ENCODE results near the gene RAB9A.
A peak's percentile ranks its signal among the peaks of the same experiment; 100 is the strongest.
"Not testable (repeated sequence)": the region's sequence is repeated elsewhere in the genome, so short reads cannot be mapped to it uniquely, and the experiment has no call there.

The RAB9A gene, protein sequence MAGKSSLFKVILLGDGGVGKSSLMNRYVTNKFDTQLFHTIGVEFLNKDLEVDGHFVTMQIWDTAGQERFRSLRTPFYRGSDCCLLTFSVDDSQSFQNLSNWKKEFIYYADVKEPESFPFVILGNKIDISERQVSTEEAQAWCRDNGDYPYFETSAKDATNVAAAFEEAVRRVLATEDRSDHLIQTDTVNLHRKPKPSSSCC

DNA sequence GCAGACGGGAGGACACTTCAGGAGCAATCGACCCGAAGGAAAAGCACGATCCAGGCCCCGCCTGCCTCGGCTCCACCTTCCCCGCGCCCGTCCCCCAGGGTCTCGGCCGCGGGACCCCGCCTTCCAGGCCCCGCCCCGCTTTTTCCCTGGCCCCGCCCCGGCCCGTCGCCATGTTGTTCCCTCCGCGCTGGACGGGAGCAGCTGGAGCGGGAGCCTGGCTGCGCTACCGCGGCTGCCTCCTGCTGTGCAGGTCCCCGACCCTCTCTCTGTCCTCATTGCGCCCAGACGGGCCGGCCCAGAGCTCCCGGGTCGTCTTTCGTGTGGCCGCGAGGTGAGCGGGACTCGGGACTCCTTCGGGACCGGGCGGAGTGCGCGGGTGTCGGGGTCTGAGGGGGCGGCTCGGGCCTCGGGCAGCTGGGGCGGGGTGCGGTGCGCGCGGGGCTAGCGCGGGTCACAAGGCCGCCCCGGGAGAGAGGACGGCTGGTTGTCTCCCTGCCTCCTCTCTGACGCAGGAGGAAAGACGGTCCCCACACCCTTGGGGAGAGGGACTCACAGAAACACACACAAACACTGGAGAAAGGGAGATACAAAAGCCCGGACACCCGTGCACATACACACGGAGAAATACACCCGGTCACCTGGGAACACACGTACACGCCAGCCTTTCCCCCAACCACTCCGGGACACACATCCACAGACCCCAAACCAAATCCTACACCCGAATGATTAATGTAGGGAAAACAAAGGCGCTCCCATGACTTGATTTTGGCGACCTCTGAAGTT is at the start of gene RAB9A:
TSS of gene RAB9A (plus strand) at position 171 of the 783 bp plus-strand sequence. CDS start 19,619 bp downstream, outside the sequence.
- peak; percentile 61 for DNase-seq (ENCODE audit: low read depth)
- H3K4me3 ChIP-seq (ENCODE audit: control insufficient read depth, low read depth, low read length), result peak within 1 kb of the TSS; percentile 74
- TF ChIP-seq, protein P1, sequence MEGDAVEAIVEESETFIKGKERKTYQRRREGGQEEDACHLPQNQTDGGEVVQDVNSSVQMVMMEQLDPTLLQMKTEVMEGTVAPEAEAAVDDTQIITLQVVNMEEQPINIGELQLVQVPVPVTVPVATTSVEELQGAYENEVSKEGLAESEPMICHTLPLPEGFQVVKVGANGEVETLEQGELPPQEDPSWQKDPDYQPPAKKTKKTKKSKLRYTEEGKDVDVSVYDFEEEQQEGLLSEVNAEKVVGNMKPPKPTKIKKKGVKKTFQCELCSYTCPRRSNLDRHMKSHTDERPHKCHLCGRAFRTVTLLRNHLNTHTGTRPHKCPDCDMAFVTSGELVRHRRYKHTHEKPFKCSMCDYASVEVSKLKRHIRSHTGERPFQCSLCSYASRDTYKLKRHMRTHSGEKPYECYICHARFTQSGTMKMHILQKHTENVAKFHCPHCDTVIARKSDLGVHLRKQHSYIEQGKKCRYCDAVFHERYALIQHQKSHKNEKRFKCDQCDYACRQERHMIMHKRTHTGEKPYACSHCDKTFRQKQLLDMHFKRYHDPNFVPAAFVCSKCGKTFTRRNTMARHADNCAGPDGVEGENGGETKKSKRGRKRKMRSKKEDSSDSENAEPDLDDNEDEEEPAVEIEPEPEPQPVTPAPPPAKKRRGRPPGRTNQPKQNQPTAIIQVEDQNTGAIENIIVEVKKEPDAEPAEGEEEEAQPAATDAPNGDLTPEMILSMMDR (conservative IDR thresholded peaks at IDR 0.05; ENCODE audit: control insufficient read depth, insufficient read depth, low read depth, low read length), result no peak

DNA sequence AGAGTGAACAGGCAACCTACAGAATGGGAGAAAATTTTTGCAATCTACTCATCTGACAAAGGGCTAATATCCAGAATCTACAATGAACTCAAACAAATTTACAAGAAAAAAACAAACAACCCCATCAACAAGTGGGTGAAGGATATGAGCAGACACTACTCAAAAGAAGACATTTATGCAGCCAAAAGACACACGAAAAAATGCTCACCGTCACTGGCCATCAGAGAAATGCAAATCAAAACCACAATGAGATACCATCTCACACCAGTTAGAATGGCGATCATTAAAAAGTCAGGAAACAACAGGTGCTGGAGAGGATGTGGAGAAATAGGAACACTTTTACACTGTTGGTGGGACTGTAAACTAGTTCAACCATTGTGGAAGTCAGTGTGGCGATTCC is 47.2 kb upstream of the RAB9A start:
- not testable (repeated sequence) for DNase-seq (ENCODE audit: low read depth); H3K4me3 ChIP-seq (ENCODE audit: control insufficient read depth, low read depth, low read length)

DNA sequence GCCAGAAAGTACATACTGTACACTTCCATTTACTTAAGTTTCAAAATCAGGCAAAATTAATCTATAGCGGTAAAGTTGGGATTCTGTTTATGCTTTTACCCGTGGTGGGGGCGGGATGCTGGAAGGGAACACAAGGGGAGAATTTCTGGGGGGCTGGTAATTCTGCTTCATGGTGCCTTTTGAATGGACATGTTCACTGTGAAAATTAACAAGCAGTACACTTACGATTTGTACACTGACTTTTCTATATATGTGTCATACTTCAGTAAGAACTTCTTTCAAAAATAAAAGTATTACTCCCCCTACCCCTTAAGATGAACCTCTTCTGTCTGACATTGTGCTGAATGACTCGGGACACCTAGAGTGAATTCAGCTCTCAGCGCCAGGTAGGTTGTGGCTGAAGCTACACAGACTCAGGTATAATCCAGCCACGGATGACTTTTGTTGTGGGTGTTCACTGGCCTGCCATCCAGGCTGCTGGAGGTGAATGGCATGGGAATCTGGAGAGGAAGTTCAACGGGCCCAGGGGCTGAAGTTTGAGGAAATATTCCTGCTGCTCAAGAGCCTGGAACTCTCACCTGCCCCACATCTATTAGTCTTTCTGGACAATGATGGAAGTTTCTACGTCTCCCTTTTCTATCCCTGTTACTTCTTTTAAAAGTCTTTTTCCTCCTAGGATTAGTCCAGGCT is 43.3 kb upstream of the RAB9A start:
- TF ChIP-seq, protein P1 (conservative IDR thresholded peaks at IDR 0.05; ENCODE audit: control insufficient read depth, insufficient read depth, low read depth, low read length), result no peak
- no peak for DNase-seq (ENCODE audit: low read depth)
- no peak overlapping the region for H3K4me3 ChIP-seq (ENCODE audit: control insufficient read depth, low read depth, low read length)

DNA sequence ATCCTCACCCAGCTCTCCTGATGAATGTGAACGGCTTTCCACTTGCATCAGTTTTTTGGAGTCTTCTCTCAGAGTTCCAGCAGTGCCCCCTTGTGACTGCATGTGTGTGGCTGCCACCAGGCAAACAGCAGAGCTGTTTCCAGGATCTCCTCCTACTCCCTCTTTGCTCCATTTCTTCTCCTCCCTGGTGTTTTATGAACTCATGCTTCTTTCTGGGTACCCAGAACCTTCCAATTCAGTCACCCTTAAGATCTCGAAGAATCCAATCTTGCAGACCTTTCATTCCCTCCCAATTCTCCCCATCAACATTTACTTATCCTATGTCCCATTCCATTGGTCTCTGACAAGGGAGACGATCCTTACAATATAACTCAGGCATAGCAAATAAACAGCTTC is 42.8 kb upstream of the RAB9A start:
- H3K4me3 ChIP-seq (ENCODE audit: control insufficient read depth, low read depth, low read length), result no peak overlapping the region
- peak; percentile 69 for DNase-seq (ENCODE audit: low read depth)
- TF ChIP-seq, protein P1 (conservative IDR thresholded peaks at IDR 0.05; ENCODE audit: control insufficient read depth, insufficient read depth, low read depth, low read length), result peak; percentile 80

DNA sequence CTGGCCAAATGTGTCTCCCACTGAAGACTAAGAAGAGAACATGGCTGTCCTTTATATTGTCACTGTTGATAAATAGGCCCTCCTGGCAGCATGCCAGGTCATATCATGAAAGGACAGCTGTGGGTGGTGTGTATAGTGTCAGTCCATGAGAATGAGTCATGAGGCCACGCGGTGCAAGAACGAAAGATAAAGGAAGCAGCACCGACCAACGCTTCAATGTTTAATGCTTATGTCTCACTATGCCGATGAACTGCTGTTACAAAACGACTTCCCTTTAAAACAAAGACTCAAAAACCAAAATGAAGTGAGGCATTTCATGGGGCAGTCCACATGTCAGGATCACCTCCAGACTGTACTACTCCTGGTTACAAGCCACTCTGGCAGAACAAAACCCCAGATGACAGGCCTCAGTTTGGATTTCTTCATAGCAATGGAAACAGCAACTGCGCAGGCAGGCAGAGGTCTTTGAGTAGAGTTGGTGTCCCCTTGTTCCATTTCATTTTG is 41.2 kb upstream of the RAB9A start:
- H3K4me3 ChIP-seq (ENCODE audit: control insufficient read depth, low read depth, low read length), result no peak overlapping the region
- TF ChIP-seq, protein P1 (conservative IDR thresholded peaks at IDR 0.05; ENCODE audit: control insufficient read depth, insufficient read depth, low read depth, low read length), result no peak
- peak; percentile 72 for DNase-seq (ENCODE audit: low read depth)

DNA sequence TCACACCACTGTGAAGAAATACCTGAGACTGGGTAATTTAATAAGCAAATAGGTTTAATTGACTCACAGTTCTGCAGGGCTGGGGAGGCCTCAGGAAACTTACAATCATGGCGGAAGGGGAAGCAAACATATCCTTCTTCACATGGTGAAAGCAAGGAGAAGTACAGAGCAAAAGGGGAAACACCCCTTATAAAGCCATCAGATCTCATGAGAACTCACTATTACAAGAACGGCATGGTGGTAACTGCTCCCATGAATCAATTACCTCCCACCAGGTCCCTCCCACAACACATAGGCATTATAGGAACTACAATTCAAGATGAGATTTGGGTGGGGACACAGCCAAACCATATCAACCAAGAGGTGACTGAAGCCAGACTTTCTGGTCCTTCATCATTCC is 40.6 kb upstream of the RAB9A start:
- DNase-seq (ENCODE audit: low read depth); H3K4me3 ChIP-seq (ENCODE audit: control insufficient read depth, low read depth, low read length): not testable (repeated sequence)

DNA sequence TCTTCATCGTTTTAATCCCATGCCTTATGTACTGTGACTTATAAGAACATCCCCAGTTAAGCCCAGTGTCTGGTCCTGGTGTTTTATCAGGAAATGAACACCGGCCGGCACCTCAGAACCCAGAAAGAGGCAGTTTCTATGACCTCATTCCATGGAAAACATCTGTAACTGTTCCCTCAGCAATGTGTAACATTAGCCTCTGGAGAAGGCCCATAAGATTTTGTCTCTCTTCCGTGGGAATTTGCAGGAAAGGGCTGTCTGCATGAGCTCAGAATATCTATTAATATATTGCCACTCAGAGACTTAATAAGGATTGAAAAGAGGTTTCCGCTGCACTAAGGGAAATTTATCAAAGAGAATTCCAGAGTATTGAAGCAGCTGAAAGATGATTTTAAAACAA is 39.1 kb upstream of the RAB9A start:
- H3K4me3 ChIP-seq (ENCODE audit: control insufficient read depth, low read depth, low read length), result no peak overlapping the region
- DNase-seq (ENCODE audit: low read depth), result peak; percentile 71
- TF ChIP-seq, protein P1 (conservative IDR thresholded peaks at IDR 0.05; ENCODE audit: control insufficient read depth, insufficient read depth, low read depth, low read length), result no peak

Data from fibroblast of mammary gland (primary cell).